WTC11 (cell line): Measurements from ENCODE around the gene MST1R. TPM values are rescaled to one million over a fixed set of nuclear protein-coding genes. Genes with fewer than 3 reads are reported as not detected.

ENCODE experiments used
- ARID4B ChIP-seq: sonication (generic); formaldehyde crosslinking; IDR thresholded peaks from 2 replicates; pipeline ENCODE4 v1.8.0; 2023; ENCODE audit warnings: missing genetic modification reagents, mild to moderate bottlenecking, borderline replicate concordance
- ATF6 ChIP-seq: sonication (generic); formaldehyde crosslinking; IDR thresholded peaks from 2 replicates; pipeline ENCODE4 v1.8.1; 2023; ENCODE audit warnings: mild to moderate bottlenecking, missing genetic modification reagents
- CBFB ChIP-seq: sonication (generic); formaldehyde crosslinking; IDR thresholded peaks from 2 replicates; pipeline ENCODE4 v1.8.1; 2022; ENCODE audit warnings: mild to moderate bottlenecking, low read depth, missing genetic modification reagents
- CDX4 ChIP-seq: fragments of 250-450 bp; sonication (Bioruptor Pico); IDR thresholded peaks from 2 replicates; pipeline ENCODE4 v1.9.0; 2021; ENCODE audit warnings: moderate library complexity, mild to moderate bottlenecking, inconsistent platforms, borderline replicate concordance
- CREB1 ChIP-seq: sonication (generic); formaldehyde crosslinking; IDR thresholded peaks from 2 replicates; pipeline ENCODE4 v1.8.0; 2023; ENCODE audit warnings: mild to moderate bottlenecking, missing genetic modification reagents
- ELF4 ChIP-seq: sonication (generic); formaldehyde crosslinking; IDR thresholded peaks from 2 replicates; pipeline ENCODE4 v1.8.1; 2022; ENCODE audit warnings: low read depth, mild to moderate bottlenecking, moderate library complexity, missing genetic modification reagents
- ESRRA ChIP-seq: sonication (generic); formaldehyde crosslinking; IDR thresholded peaks from 2 replicates; pipeline ENCODE4 v1.8.1; 2022; ENCODE audit warnings: mild to moderate bottlenecking, missing genetic modification reagents, borderline replicate concordance
- FOXK1 ChIP-seq: sonication (generic); formaldehyde crosslinking; IDR thresholded peaks from 2 replicates; pipeline ENCODE4 v1.8.0; 2022; ENCODE audit warnings: mild to moderate bottlenecking, moderate library complexity, missing genetic modification reagents
- FOXP4 ChIP-seq: sonication (generic); formaldehyde crosslinking; IDR thresholded peaks from 2 replicates; pipeline ENCODE4 v1.8.0; 2022; ENCODE audit warnings: mild to moderate bottlenecking, missing genetic modification reagents
- GABPB1 ChIP-seq: sonication (generic); formaldehyde crosslinking; IDR thresholded peaks from 2 replicates; pipeline ENCODE4 v1.8.1; 2023; ENCODE audit warnings: mild to moderate bottlenecking, missing genetic modification reagents
- IRF1 ChIP-seq: sonication (generic); formaldehyde crosslinking; IDR thresholded peaks from 2 replicates; pipeline ENCODE4 v1.8.0; 2023; ENCODE audit warnings: missing genetic modification reagents
- IRF2 ChIP-seq: sonication (generic); formaldehyde crosslinking; IDR thresholded peaks from 2 replicates; pipeline ENCODE4 v1.8.0; 2022; ENCODE audit warnings: low read depth, missing genetic modification reagents, borderline replicate concordance
- JUN ChIP-seq: sonication (generic); formaldehyde crosslinking; IDR thresholded peaks from 2 replicates; pipeline ENCODE4 v1.8.0; 2023; ENCODE audit warnings: mild to moderate bottlenecking, missing genetic modification reagents
- KAT7 ChIP-seq: sonication (generic); formaldehyde crosslinking; IDR thresholded peaks from 2 replicates; pipeline ENCODE4 v1.8.1; 2023; ENCODE audit warnings: missing genetic modification reagents, mild to moderate bottlenecking, borderline replicate concordance
- MLX ChIP-seq: sonication (generic); formaldehyde crosslinking; IDR thresholded peaks from 2 replicates; pipeline ENCODE4 v1.8.1; 2023; ENCODE audit warnings: mild to moderate bottlenecking, missing genetic modification reagents, moderate library complexity
- MXD4 ChIP-seq: fragments of 250-450 bp; sonication (Bioruptor Pico); IDR thresholded peaks from 2 replicates; pipeline ENCODE4 v1.8.0; 2021; ENCODE audit warnings: mild to moderate bottlenecking, moderate library complexity, borderline replicate concordance
- MYBL2 ChIP-seq: sonication (generic); formaldehyde crosslinking; IDR thresholded peaks from 2 replicates; pipeline ENCODE4 v1.8.1; 2023; ENCODE audit warnings: mild to moderate bottlenecking, moderate library complexity, missing genetic modification reagents
- NR2C2 ChIP-seq: sonication (generic); formaldehyde crosslinking; IDR thresholded peaks from 2 replicates; pipeline ENCODE4 v1.8.0; 2022; ENCODE audit warnings: mild to moderate bottlenecking, missing genetic modification reagents
- PRRX2 ChIP-seq: fragments of 250-450 bp; sonication (Bioruptor Pico); IDR thresholded peaks from 2 replicates; pipeline ENCODE4 v1.8.0; 2021; ENCODE audit warnings: mild to moderate bottlenecking
- RORB ChIP-seq: fragments of 250-450 bp; sonication (Bioruptor Pico); IDR thresholded peaks from 2 replicates; pipeline ENCODE4 v1.9.0; 2021; ENCODE audit warnings: mild to moderate bottlenecking
- TCF7 ChIP-seq: sonication (generic); formaldehyde crosslinking; IDR thresholded peaks from 2 replicates; pipeline ENCODE4 v1.8.0; 2022; ENCODE audit warnings: mild to moderate bottlenecking, low read depth, missing genetic modification reagents, moderate library complexity
- TP53 ChIP-seq: sonication (generic); formaldehyde crosslinking; IDR thresholded peaks from 2 replicates; pipeline ENCODE4 v1.8.1; 2023; ENCODE audit warnings: mild to moderate bottlenecking, missing genetic modification reagents
- USF2 ChIP-seq: sonication (generic); formaldehyde crosslinking; IDR thresholded peaks from 2 replicates; pipeline ENCODE4 v1.8.1; 2023; ENCODE audit warnings: mild to moderate bottlenecking, missing genetic modification reagents, moderate library complexity
- ZBTB43 ChIP-seq: sonication (generic); formaldehyde crosslinking; IDR thresholded peaks from 2 replicates; pipeline ENCODE4 v1.8.1; 2023; ENCODE audit warnings: mild to moderate bottlenecking, missing genetic modification reagents
- ZNF416 ChIP-seq: fragments of 250-450 bp; sonication (Bioruptor Pico); IDR thresholded peaks from 2 replicates; pipeline ENCODE4 v1.9.0; 2021; ENCODE audit warnings: mild to moderate bottlenecking, inconsistent platforms
- total RNA-seq: library from RNA; stranded (reverse); gene quantifications from 3 replicates; pipeline ENCODE4 v1.2.3, GENCODE V29; 2021

Gene MST1R
- total RNA-seq, 1 experiment from 2014 or later, result 6.2 TPM

GRCh38 chr3:49856181-49857005 is 47.3 kb downstream of the MST1R start, which contains the start of gene TRAIP (continued):
- no peak; the same call in 1 of the 2 replicates for TF ChIP-seq PRRX2
- no peak for TF ChIP-seq JUN (CRISPR knock-in tag)
- no peak for TF ChIP-seq TCF7 (CRISPR knock-in tag)
- no peak for TF ChIP-seq ESRRA (CRISPR knock-in tag)
- TF ChIP-seq ZNF416 (CRISPR knock-in tag), result no peak
- no peak for TF ChIP-seq USF2 (CRISPR knock-in tag)
- TF ChIP-seq KAT7, result peak; percentile 23; the same call in 1 of the 2 replicates
- peak; percentile 80 for TF ChIP-seq FOXK1 (CRISPR knock-in tag)
- 0 out of 2 replicates have a peak, but pooled peaks have one; percentile 47 for TF ChIP-seq ELF4
- no peak for TF ChIP-seq MLX (CRISPR knock-in tag)
- TF ChIP-seq RORB (CRISPR knock-in tag), result no peak
- no peak for TF ChIP-seq TP53 (CRISPR knock-in tag)
- TF ChIP-seq CREB1 (CRISPR knock-in tag), result no peak
- TF ChIP-seq MYBL2 (CRISPR knock-in tag), result peak; percentile 79; the same call in 1 of the 2 replicates
- TF ChIP-seq ZBTB43 (CRISPR knock-in tag), result no peak; the same call in 1 of the 2 replicates
- TF ChIP-seq IRF2 (CRISPR knock-in tag), result no peak
- TF ChIP-seq FOXP4 (CRISPR knock-in tag), result peak; percentile 14; the same call in 1 of the 2 replicates
- peak; percentile 87 for TF ChIP-seq GABPB1
- TF ChIP-seq IRF1, result no peak
- TF ChIP-seq CDX4 (CRISPR knock-in tag), result no peak
- no peak for TF ChIP-seq ATF6 (CRISPR knock-in tag)
- no peak for TF ChIP-seq NR2C2 (CRISPR knock-in tag)
- TF ChIP-seq ARID4B (CRISPR knock-in tag), result peak; percentile 83; the same call in 1 of the 2 replicates
- 0 out of 2 replicates have a peak, but pooled peaks have one; percentile 41 for TF ChIP-seq CBFB
- TF ChIP-seq MXD4 (CRISPR knock-in tag), result no peak
